ENCODE measurements around the gene PLD5. TPM values are rescaled to one million over a fixed set of nuclear protein-coding genes. Genes with fewer than 3 reads are reported as not detected.

Gene PLD5
- total and polyA plus RNA-seq, 2 of the 13 experiments (the other 11 are each of a cell fraction or from before 2014, with no cell fraction given): not detected

- Histone ChIP-seq H2AFZ (ENCODE audit: low read length) (no peak overlapping the region), H3K4me1 (ENCODE audit: insufficient read depth, low read length) (no peaks in the 10 kb centered on the region), H3K27me3 (ENCODE audit: control insufficient read depth in 1 of 2, insufficient read depth in 2 of 2, low read length in 2 of 2) (no peaks in the 10 kb centered on the region; a peak in 1 of 5 replicates), H3K79me2 (ENCODE audit: insufficient read depth, low read length) (no peaks in the 10 kb centered on the region), H3K9ac (ENCODE audit: insufficient read depth, low read depth, low read length) (no peak overlapping the region), H3K4me2 (ENCODE audit: low read depth, low read length) (no peak overlapping the region), H3K36me3 (replicated peaks in 1 of 2; ENCODE audit: control insufficient read depth in 1 of 2, insufficient read depth in 2 of 2, low read length in 2 of 2) (no peaks in the 10 kb centered on the region), H3K9me3 (ENCODE audit: low read length) (no peaks in the 10 kb centered on the region), H3K4me3 (replicated peaks in 1 of 3; ENCODE audit: insufficient read depth in 1 of 3, low read depth in 2 of 3, low read length in 3 of 3) (no peak overlapping the region), H3K27ac (ENCODE audit: extremely low read length, insufficient read depth, low read length) (no peak overlapping the region), H4K20me1 (ENCODE audit: insufficient read depth, low read length) (no peaks in the 10 kb centered on the region)
- ATAC-seq: no peak
- ChIA-PET POLR2A (no interaction called here), CTCF (ENCODE audit: low intra/inter-chr PET ratio, low total read pairs) (no interaction called here)
- DNase-seq (ENCODE audit: low spot score): no peak
- intact Hi-C loops (cut with micrococcal nuclease; ENCODE audit: unreplicated experiment) (no loop called here), in situ Hi-C loops (cut with HindIII; ENCODE audit: extremely low pct_ligation_motif_present, low pct_unique_long_range_greater_than_20kb) (no loop called here)
- no peak for FAIRE-seq
- no TSS peak for BruUV-seq (replicated peaks)
- 16% methylated on average over 5 of the region's 5 CpGs for WGBS (ENCODE audit: low lambda C conversion rate)
- no peak for TF ChIP-seq ZNF816 (CRISPR knock-in tag; IDR thresholded peaks at IDR 0.05; ENCODE audit: borderline replicate concordance)
- TF ChIP-seq ZNF709 (CRISPR knock-in tag; IDR thresholded peaks at IDR 0.05): no peak
- TF ChIP-seq ZBTB7B (CRISPR knock-in tag; IDR thresholded peaks at IDR 0.05): no peak
- TF ChIP-seq BCLAF1 (IDR thresholded peaks at IDR 0.05): no peak
- no peak for TF ChIP-seq SCMH1 (CRISPR knock-in tag; IDR thresholded peaks at IDR 0.05; ENCODE audit: borderline replicate concordance)
- no peak for TF ChIP-seq PAXIP1 (CRISPR knock-in tag; conservative IDR thresholded peaks at IDR 0.05)
- no peak for TF ChIP-seq ZKSCAN1 (IDR thresholded peaks at IDR 0.05; ENCODE audit: low read length)
- TF ChIP-seq FOXA3 (CRISPR knock-in tag; IDR thresholded peaks at IDR 0.05): no peak
- TF ChIP-seq DZIP1 (CRISPR knock-in tag; IDR thresholded peaks at IDR 0.05): no peak
- no peak for TF ChIP-seq ZBTB44 (CRISPR knock-in tag; IDR thresholded peaks at IDR 0.05)
- TF ChIP-seq TBL1XR1 (IDR thresholded peaks at IDR 0.05; ENCODE audit: borderline replicate concordance, low read length, partially characterized antibody): no peak
- TF ChIP-seq FOXP1 (IDR thresholded peaks at IDR 0.05): no peak
- TF ChIP-seq FOXP1 (CRISPR knock-in tag; IDR thresholded peaks at IDR 0.05): no peak
- no peak for TF ChIP-seq HES4 (CRISPR knock-in tag; IDR thresholded peaks at IDR 0.05; ENCODE audit: borderline replicate concordance)
- no peak for TF ChIP-seq ISL2 (CRISPR knock-in tag; IDR thresholded peaks at IDR 0.05)
- no peak for TF ChIP-seq KLF16 (CRISPR knock-in tag; IDR thresholded peaks at IDR 0.05)
Measured at GRCh38 chr1:242404296-242404695, 120.2 kb downstream of the PLD5 start.
